ENCODE results near the gene AFF2.

Gene AFF2

DNA sequence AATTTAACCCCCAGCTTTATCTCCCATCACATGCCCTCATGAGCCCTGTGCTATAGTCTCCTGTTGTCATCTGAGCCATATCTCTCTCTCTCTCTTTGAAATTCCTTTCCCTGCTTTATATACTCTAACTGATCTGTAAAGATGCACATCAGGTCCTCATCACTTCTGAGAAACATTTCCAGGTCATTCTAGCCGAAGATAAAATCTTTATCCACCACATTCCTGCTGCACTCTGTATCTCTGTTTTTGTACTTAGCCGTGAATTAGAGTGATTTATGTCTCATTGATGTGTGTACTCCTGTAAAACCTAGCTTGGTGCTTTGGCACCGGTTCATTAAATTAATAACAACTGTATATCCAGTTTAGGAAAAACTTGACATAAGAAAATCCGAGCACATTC is 113.2 kb downstream of the AFF2 start:
- H3K36me3 ChIP-seq (ENCODE audit: control insufficient read depth in 4 of 4, insufficient read depth in 4 of 4, low read length in 3 of 4), result no peaks in the 10 kb centered on the region
- peaks cover 0 to 1% (median 0%) of the 10 kb centered on the region in 5 experiments for H3K9me3 ChIP-seq (ENCODE audit: control extremely low read depth in 1 of 5, control insufficient read depth in 4 of 5, insufficient read depth in 2 of 5, low read depth in 1 of 5, low read length in 4 of 5)
- no peaks in the 10 kb centered on the region for H3K27me3 ChIP-seq (replicated peaks in 2 of 5; ENCODE audit: control insufficient read depth in 4 of 5, insufficient read depth in 5 of 5, low read length in 4 of 5)
- DNase-seq, result no peak
- no peak overlapping the region for H3K4me3 ChIP-seq (ENCODE audit: control insufficient read depth in 1 of 7, extremely low read depth in 1 of 7, insufficient read depth in 4 of 7, low read depth in 2 of 7, low read length in 6 of 7)
- CTCF ChIA-PET, result no interaction called here
- H3K4me1 ChIP-seq (ENCODE audit: control extremely low read depth in 1 of 4, control insufficient read depth in 4 of 4, insufficient read depth in 4 of 4, low read length in 3 of 4), result peaks cover 3 to 17% (median 11%) of the 10 kb centered on the region in 4 experiments
- no peak overlapping the region for H3K27ac ChIP-seq (ENCODE audit: insufficient read depth in 1 of 2, low read depth in 1 of 2, low read length in 2 of 2, poor library complexity in 1 of 2, severe bottlenecking in 2 of 2)
- POLR2A ChIA-PET, result no interaction called here
- WGBS (ENCODE audit: insufficient coverage), result no CpG with 5 or more reads among the region's 4 CpGs

DNA sequence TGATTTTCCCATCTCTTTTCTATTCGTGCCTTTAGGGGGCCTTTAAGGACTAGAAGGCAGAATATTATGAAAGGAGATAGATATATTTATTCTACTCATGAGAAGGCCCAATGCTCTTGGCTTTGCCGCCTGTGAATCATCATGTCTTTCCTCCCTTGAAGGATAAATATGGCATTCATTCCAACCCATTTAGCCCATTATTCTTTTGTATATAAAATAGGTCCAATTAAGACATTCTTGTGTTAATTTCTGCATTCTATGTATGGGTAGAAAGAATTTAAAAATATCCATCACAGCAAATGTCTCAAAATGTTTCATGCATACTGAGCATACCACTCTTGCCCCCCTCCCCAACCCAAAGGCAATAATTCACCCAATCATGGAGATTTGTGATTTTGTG is 115.1 kb downstream of the AFF2 start:
- ChIA-PET CTCF (no interaction called here), POLR2A (no interaction called here)
- H3K27ac ChIP-seq (ENCODE audit: insufficient read depth in 1 of 2, low read depth in 1 of 2, low read length in 2 of 2, poor library complexity in 1 of 2, severe bottlenecking in 2 of 2), result no peak overlapping the region
- H3K9me3 ChIP-seq (ENCODE audit: control extremely low read depth in 1 of 5, control insufficient read depth in 4 of 5, insufficient read depth in 2 of 5, low read depth in 1 of 5, low read length in 4 of 5), result peaks cover 0 to 1% (median 0%) of the 10 kb centered on the region in 5 experiments
- no peaks in the 10 kb centered on the region for H3K36me3 ChIP-seq (ENCODE audit: control insufficient read depth in 4 of 4, insufficient read depth in 4 of 4, low read length in 3 of 4)
- H3K4me3 ChIP-seq (ENCODE audit: control insufficient read depth in 1 of 7, extremely low read depth in 1 of 7, insufficient read depth in 4 of 7, low read depth in 2 of 7, low read length in 6 of 7), result no peak overlapping the region
- H3K4me1 ChIP-seq (ENCODE audit: control extremely low read depth in 1 of 4, control insufficient read depth in 4 of 4, insufficient read depth in 4 of 4, low read length in 3 of 4), result peaks cover under 1 to 4% (median 1%) of the 10 kb centered on the region in 4 experiments
- no CpG with 5 or more reads among the region's 2 CpGs for WGBS (ENCODE audit: insufficient coverage)
- no peak for DNase-seq
- no peaks in the 10 kb centered on the region for H3K27me3 ChIP-seq (replicated peaks in 2 of 5; ENCODE audit: control insufficient read depth in 4 of 5, insufficient read depth in 5 of 5, low read length in 4 of 5)

DNA sequence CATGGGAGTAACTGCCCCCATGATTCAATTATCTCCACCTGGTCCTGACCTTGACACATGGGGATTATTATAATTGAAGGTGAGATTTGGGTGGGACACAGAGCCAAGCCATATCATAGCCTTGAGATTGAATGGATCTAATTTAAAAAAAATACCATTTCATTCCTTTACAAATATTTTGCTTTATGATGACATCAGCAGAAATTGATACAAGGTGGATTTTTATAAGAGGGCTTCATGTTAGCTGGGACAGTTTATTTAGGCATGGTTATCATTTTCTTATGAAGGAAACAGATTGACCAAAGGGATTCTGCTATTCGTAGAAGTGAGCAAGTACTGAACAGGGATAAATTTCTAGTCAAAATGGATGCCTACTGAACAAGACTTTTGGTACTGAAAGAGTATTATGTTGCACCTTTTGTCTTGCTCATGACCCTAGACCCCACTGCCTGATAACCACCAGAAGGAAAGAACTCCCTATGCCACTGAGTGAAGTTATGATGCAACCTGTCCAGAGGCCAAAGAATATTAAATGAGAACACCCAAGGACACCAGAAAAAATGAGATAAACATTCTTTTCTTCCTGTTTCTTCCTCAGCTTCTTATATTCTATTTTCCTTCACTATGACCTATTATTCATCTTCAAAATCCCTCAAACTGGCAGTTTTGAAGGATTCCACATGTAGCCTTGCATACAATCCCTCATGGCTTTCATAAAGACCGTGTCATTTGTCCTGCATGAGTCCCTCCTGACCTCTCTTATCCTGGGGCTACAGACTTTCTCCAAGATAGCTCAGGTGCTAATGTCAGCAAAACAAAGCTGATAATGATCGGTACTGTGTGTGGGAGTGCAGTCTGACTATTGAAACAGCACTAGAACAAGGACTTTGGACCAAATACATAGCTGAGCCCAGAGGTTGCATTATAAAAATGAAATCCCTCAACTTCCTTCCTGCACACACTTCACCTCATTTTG is 118.3 kb downstream of the AFF2 start:
- H3K36me3 ChIP-seq (ENCODE audit: control insufficient read depth in 4 of 4, insufficient read depth in 4 of 4, low read length in 3 of 4), result no peaks in the 10 kb centered on the region
- CTCF ChIA-PET, result no interaction called here
- POLR2A ChIA-PET, result no interaction called here

DNA sequence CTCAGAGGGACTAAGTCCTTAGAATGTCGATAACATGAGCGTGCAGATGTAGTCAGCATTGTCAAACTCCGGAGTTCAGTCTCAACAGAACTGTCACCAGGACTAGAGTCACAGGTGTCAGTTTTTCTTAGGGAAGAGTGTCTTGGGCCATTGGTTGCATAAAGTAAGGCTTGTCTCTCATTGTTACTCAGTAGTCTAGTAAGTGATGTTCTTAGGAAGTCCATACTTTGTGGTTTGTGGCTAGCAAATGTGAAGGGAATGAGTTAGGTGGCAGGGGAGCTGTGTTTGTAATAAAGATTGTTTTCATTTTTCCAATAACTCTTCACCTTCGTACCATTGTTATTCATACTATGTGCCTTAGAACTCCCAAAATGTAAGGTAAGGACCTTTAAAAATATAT is 119.6 kb downstream of the AFF2 start:
- Histone ChIP-seq H3K4me1 (ENCODE audit: control extremely low read depth in 1 of 4, control insufficient read depth in 4 of 4, insufficient read depth in 4 of 4, low read length in 3 of 4) (no peaks in the 10 kb centered on the region), H3K9me3 (ENCODE audit: control extremely low read depth in 1 of 5, control insufficient read depth in 4 of 5, insufficient read depth in 2 of 5, low read depth in 1 of 5, low read length in 4 of 5) (peaks cover 0 to 1% (median 0%) of the 10 kb centered on the region in 5 experiments), H3K36me3 (ENCODE audit: control insufficient read depth in 4 of 4, insufficient read depth in 4 of 4, low read length in 3 of 4) (no peaks in the 10 kb centered on the region), H3K27ac (ENCODE audit: insufficient read depth in 1 of 2, low read depth in 1 of 2, low read length in 2 of 2, poor library complexity in 1 of 2, severe bottlenecking in 2 of 2) (no peak overlapping the region), H3K27me3 (replicated peaks in 2 of 5; ENCODE audit: control insufficient read depth in 4 of 5, insufficient read depth in 5 of 5, low read length in 4 of 5) (no peaks in the 10 kb centered on the region), H3K4me3 (ENCODE audit: control insufficient read depth in 1 of 7, extremely low read depth in 1 of 7, insufficient read depth in 4 of 7, low read depth in 2 of 7, low read length in 6 of 7) (no peak overlapping the region)
- CTCF ChIA-PET, result no interaction called here
- 91% methylated on average over 3 of the region's 4 CpGs for WGBS (ENCODE audit: insufficient coverage)
- POLR2A ChIA-PET, result no interaction called here
- no peak for DNase-seq

More for the DNA sequence above, 118.3 kb downstream of the AFF2 start:
- Histone ChIP-seq H3K27ac (ENCODE audit: insufficient read depth in 1 of 2, low read depth in 1 of 2, low read length in 2 of 2, poor library complexity in 1 of 2, severe bottlenecking in 2 of 2) (no peak overlapping the region), H3K27me3 (replicated peaks in 2 of 5; ENCODE audit: control insufficient read depth in 4 of 5, insufficient read depth in 5 of 5, low read length in 4 of 5) (no peaks in the 10 kb centered on the region), H3K9me3 (ENCODE audit: control extremely low read depth in 1 of 5, control insufficient read depth in 4 of 5, insufficient read depth in 2 of 5, low read depth in 1 of 5, low read length in 4 of 5) (peaks cover 0 to 1% (median 0%) of the 10 kb centered on the region in 5 experiments), H3K4me3 (ENCODE audit: control insufficient read depth in 1 of 7, extremely low read depth in 1 of 7, insufficient read depth in 4 of 7, low read depth in 2 of 7, low read length in 6 of 7) (no peak overlapping the region), H3K4me1 (ENCODE audit: control extremely low read depth in 1 of 4, control insufficient read depth in 4 of 4, insufficient read depth in 4 of 4, low read length in 3 of 4) (no peaks in the 10 kb centered on the region)
- 75% methylated on average over 3 of the region's 3 CpGs for WGBS (ENCODE audit: insufficient coverage)
- no peak for DNase-seq

DNA sequence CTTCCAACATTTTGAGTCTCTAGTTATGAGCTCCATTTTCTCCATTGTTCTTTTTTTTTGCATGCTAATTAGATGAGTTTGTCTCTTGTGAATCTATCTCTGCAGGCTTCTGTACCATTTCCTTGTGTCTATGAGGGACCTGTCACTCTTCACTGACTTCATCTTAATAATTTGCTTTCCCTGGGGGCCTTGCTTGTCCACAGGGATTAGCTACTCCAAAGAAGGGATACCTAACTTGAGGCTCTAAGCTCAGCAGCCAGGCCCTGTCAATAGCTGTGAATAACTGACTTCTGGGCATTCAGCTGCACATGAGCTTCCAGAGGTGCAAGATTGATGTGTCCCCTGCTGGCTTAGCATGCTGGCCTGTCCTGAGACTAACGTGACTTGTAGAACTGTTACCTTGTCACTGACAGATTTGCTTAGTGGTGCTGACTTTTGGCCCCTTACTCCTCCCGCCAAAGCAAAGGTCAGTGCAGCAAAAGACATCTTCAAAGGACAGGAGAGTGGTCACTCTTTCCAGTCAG is 124.6 kb downstream of the AFF2 start:
- H3K36me3 ChIP-seq (ENCODE audit: control insufficient read depth in 4 of 4, insufficient read depth in 4 of 4, low read length in 3 of 4), result no peaks in the 10 kb centered on the region
- no peaks in the 10 kb centered on the region for H3K4me1 ChIP-seq (ENCODE audit: control extremely low read depth in 1 of 4, control insufficient read depth in 4 of 4, insufficient read depth in 4 of 4, low read length in 3 of 4)
- H3K4me3 ChIP-seq (ENCODE audit: control insufficient read depth in 1 of 7, extremely low read depth in 1 of 7, insufficient read depth in 4 of 7, low read depth in 2 of 7, low read length in 6 of 7), result no peak overlapping the region
- no peaks in the 10 kb centered on the region for H3K9me3 ChIP-seq (ENCODE audit: control extremely low read depth in 1 of 5, control insufficient read depth in 4 of 5, insufficient read depth in 2 of 5, low read depth in 1 of 5, low read length in 4 of 5)
- no peaks in the 10 kb centered on the region for H3K27me3 ChIP-seq (replicated peaks in 2 of 5; ENCODE audit: control insufficient read depth in 4 of 5, insufficient read depth in 5 of 5, low read length in 4 of 5)
- CTCF ChIA-PET, result no interaction called here
- no peak overlapping the region for H3K27ac ChIP-seq (ENCODE audit: insufficient read depth in 1 of 2, low read depth in 1 of 2, low read length in 2 of 2, poor library complexity in 1 of 2, severe bottlenecking in 2 of 2)
- WGBS (ENCODE audit: insufficient coverage), result 81% methylated on average over 2 of the region's 2 CpGs
- no peak for DNase-seq
- POLR2A ChIA-PET, result no interaction called here

DNA sequence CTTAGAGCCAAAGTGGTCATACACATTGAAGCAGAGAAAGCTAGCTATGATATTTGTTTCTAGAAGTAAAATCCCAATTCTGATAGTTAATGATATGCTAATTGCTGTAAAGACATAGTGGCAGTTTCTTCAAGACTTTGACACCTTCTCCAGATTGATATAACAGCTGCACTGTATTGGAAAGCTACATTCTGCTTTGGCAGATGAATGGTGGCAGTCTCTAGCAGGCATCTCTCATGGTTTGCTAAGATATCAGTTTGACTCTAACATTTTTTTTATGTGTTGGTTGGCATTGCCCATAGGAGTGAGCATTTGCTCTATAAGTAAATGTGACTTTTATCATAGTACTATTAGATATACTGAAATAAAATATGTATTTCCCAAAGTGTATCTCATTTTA is 128.2 kb downstream of the AFF2 start:
- Histone ChIP-seq H3K27me3 (replicated peaks in 2 of 5; ENCODE audit: control insufficient read depth in 4 of 5, insufficient read depth in 5 of 5, low read length in 4 of 5) (no peaks in the 10 kb centered on the region), H3K4me3 (ENCODE audit: control insufficient read depth in 1 of 7, extremely low read depth in 1 of 7, insufficient read depth in 4 of 7, low read depth in 2 of 7, low read length in 6 of 7) (no peak overlapping the region), H3K9me3 (ENCODE audit: control extremely low read depth in 1 of 5, control insufficient read depth in 4 of 5, insufficient read depth in 2 of 5, low read depth in 1 of 5, low read length in 4 of 5) (no peaks in the 10 kb centered on the region), H3K4me1 (ENCODE audit: control extremely low read depth in 1 of 4, control insufficient read depth in 4 of 4, insufficient read depth in 4 of 4, low read length in 3 of 4) (no peaks in the 10 kb centered on the region), H3K27ac (ENCODE audit: insufficient read depth in 1 of 2, low read depth in 1 of 2, low read length in 2 of 2, poor library complexity in 1 of 2, severe bottlenecking in 2 of 2) (no peak overlapping the region), H3K36me3 (ENCODE audit: control insufficient read depth in 4 of 4, insufficient read depth in 4 of 4, low read length in 3 of 4) (no peaks in the 10 kb centered on the region)
- POLR2A ChIA-PET, result no interaction called here
- DNase-seq, result no peak
- CTCF ChIA-PET, result no interaction called here

DNA sequence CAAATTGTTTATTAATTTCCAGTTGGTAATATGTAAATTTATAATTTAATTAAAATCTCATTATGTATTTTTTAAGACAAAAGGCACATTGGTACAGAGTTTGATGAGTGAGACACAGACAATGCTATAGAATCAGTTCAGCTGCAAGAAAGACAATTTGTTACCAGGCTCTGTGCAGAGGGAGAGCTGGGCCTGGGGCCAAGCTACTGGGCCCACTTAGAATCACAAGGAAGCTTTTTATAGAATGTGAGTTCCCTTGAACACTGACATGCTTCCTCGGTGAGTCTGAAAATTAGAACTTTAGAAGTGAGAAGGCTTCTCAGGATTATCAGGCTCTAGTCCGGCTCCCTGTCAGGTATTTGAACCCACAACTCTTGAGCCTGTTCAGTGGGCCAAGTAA is 129.0 kb downstream of the AFF2 start:
- no peaks in the 10 kb centered on the region for H3K36me3 ChIP-seq (ENCODE audit: control insufficient read depth in 4 of 4, insufficient read depth in 4 of 4, low read length in 3 of 4)
- DNase-seq, result no peak
- no peaks in the 10 kb centered on the region for H3K4me1 ChIP-seq (ENCODE audit: control extremely low read depth in 1 of 4, control insufficient read depth in 4 of 4, insufficient read depth in 4 of 4, low read length in 3 of 4)
- ChIA-PET POLR2A (no interaction called here), CTCF (no interaction called here)
- no peak overlapping the region for H3K4me3 ChIP-seq (ENCODE audit: control insufficient read depth in 1 of 7, extremely low read depth in 1 of 7, insufficient read depth in 4 of 7, low read depth in 2 of 7, low read length in 6 of 7)
- no peaks in the 10 kb centered on the region for H3K9me3 ChIP-seq (ENCODE audit: control extremely low read depth in 1 of 5, control insufficient read depth in 4 of 5, insufficient read depth in 2 of 5, low read depth in 1 of 5, low read length in 4 of 5)
- 91% methylated on average over 2 of the region's 2 CpGs for WGBS (ENCODE audit: insufficient coverage)
- no peak overlapping the region for H3K27ac ChIP-seq (ENCODE audit: insufficient read depth in 1 of 2, low read depth in 1 of 2, low read length in 2 of 2, poor library complexity in 1 of 2, severe bottlenecking in 2 of 2)
- H3K27me3 ChIP-seq (replicated peaks in 2 of 5; ENCODE audit: control insufficient read depth in 4 of 5, insufficient read depth in 5 of 5, low read length in 4 of 5), result no peaks in the 10 kb centered on the region
